ENCODE data around the gene CEL.

The CEL gene

GRCh38 chr9:133117271-133118178 lies 55.7 kb downstream of the CEL start:
- DNase-seq (ENCODE audit: low read depth) = no peak

GRCh38 chr9:133118179-133118520 lies 56.4 kb downstream of the CEL start:
- DNase-seq (ENCODE audit: low read depth) = no peak

- DNase-seq (ENCODE audit: low read depth) = no peak
Observed at GRCh38 chr9:133118568-133118967, 56.8 kb downstream of the CEL start.

GRCh38 chr9:133119103-133119845 lies 57.5 kb downstream of the CEL start:
- no peak for DNase-seq (ENCODE audit: low read depth)

- no peak for DNase-seq (ENCODE audit: low read depth)
Observed at GRCh38 chr9:133119846-133120500, 58.2 kb downstream of the CEL start.

- DNase-seq (ENCODE audit: low read depth) = no peak
Observed at GRCh38 chr9:133120501-133121197, 58.9 kb downstream of the CEL start.
